HG03571 (cell line): ENCODE results near the gene TTBK1.

Experiments
- ATAC-seq: cut with Tn5 transposase; IDR thresholded peaks from one replicate; pipeline ENCODE4 v1.9.1; 2021; ENCODE audit not compliant: unreplicated experiment

TTBK1 gene

GRCh38 chr6:43222418-43223059 is 20.7 kb upstream of the TTBK1 start:
- ATAC-seq = no peak

DNA sequence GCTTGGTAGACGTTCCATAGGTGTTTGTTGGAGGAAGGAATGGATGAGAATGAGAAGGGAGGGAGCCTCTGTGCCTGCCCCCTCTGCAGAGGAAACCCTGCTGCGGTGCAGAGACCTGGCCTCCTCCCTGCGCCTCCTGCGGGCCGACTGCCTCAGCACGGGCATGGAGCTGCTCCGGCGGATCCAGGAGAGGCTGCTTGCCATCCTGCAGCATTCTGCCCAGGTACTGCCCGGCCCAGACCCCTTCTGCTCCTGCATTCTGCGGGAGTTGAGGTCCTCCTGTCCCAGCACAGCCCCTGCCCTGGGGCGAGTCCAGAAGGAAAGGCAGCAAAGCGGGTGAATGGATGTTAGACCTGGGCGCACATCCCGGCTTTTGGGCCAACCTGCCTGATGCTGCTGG is 20.1 kb upstream of the TTBK1 start:
- ATAC-seq = no peak

DNA sequence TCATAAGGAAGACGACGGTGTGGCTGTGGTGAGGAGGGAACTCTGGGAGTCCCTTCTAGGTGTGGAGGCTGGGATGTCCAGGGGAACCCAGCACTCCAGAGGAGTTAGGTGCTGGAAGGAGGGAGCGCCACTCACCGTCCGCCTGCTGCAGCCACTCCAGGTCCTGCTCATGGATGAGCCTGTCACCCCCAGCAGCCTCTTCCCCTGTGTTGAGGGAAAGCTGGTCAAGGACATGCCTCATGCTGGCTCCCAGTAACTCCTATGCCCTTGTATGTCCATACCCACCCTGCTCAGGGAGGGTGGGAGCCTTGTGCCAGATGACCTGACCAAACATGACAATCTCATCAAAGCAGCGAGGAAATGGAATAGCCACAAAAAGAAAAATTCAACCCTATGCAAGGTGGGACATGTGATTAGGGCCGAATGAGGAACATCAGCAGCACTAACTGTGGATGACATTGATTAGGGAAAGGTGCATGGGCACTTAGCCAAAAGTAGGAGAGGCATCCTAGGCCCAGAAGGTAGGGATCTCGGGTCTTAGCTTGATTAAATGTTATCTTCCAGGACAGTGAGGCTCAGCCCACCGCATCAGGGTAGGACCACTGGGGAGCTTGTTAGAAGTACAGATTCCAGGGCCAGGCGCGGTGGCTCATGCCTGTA is 17.0 kb upstream of the TTBK1 start:
- ATAC-seq = no peak

GRCh38 chr6:43228951-43229802 is 14.1 kb upstream of the TTBK1 start, which contains the start of gene DNPH1:
Gene DNPH1 (minus strand): TSS chr6:43229481. CDS start chr6:43229456, 25 bp downstream.
- peak; percentile 63 for ATAC-seq

- no peak for ATAC-seq
Measured at GRCh38 chr6:43229803-43230620, 13.3 kb upstream of the TTBK1 start.

DNA sequence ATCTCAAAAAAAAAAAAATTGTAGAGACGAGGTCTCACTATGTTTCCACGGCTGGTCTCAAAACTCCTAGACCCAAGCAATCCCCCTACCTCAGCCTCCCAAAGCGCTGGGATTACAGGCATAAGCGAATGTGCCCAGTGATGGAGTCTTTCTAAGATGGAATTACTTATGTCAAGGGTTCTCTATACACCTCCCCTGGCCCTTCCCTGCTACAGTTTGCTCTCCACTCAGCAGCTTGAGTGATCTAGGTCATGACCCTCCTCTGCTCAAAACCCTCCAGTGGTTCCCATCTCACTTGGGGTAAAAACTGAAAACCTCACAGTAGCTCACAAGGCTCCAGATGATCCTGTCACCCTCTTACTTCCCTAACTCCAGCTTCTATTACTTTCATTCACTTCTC is 12.2 kb upstream of the TTBK1 start:
- ATAC-seq = no peak

DNA sequence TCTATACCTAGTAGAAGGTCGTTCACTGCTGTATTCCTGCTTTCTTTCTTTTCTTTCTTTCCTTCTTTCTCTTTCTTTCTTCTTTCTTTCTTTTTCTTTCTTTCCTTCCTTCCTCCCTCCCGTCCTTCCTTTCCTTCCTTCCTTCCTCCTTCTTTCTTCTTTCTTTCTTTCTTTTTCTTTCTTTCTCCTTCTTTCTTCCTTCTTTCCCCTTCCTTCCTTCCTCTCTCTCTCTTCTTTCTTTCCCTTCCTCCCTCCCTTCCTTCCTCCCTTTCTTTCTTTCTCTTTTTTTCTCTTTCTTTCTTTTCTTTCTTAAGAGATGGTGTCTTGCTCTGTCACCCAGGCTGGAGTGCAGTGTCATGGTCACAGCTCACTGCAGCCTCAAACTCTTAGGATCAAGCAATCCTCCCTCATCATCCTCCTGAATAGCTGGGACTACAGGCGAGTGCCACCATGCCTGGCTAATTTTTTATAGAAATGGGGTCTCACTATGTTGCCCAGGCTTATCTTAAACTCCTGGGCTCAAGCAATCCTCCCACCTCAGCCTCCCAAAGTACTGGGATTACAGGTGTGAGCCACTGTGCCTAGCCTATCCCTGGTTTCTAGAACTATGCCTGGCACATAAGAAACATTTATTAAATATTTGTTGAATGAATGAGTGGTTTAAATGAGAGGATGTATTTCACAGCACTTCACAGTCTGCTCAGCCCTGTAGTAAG is 11.4 kb upstream of the TTBK1 start:
- no peak for ATAC-seq

- no peak for ATAC-seq
Measured at GRCh38 chr6:43235841-43236240, 7.4 kb upstream of the TTBK1 start.

- ATAC-seq = no peak
Measured at GRCh38 chr6:43239054-43239453, 4.2 kb upstream of the TTBK1 start.

GRCh38 chr6:43240950-43241349 is 2.3 kb upstream of the TTBK1 start:
- no peak for ATAC-seq

DNA sequence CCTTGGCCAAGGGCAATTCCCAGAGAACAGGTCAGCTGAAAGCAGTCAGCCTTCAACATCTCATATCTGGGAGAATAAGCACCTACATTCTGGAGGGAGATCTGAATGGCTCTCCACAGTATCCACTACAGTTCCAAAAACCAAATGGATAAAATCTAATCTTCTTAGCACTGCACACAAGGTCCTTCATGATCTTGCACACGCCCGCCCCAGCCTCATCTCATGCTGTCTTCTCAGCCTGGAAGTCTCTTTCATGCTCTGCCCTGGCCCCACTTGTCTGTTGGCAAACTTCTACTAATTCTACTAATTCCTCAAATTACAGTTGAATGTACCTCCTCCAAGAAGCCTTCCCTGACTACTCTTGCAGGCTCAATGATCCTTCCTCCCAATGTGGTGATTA is 1.8 kb upstream of the TTBK1 start:
- no peak for ATAC-seq

DNA sequence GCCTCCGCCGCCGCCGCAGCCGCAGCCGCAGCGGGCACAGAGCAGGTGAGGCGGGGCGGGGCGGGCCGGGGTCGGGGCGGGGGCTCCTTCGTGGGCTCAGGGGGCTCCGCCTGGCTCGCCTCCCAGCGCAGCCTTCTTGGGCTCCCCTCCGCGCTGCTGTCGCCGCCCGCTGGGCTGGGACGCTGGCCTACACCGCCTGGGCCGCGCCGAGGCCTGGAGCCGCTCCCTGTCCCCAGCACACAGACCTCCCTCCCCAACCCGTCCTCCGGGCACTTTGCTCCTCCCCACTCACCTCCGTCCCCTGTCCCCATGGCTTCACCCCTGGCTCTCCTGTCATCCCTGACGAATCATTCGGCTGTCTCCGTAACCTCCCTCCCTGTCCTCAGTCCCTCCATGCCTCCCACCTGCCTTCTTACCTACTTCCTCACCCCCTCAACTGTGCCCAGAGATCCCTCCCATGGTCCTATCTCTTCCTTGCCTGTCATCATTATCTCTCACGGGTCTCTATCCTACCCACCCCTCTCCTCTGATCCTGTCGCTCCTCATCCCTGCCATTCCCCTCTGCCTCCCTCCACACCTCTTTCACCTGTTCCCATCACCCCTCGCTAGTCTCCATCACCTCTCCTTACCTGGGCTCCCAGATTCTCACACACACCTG is 512 bp downstream of the TTBK1 start:
- no peak for ATAC-seq

DNA sequence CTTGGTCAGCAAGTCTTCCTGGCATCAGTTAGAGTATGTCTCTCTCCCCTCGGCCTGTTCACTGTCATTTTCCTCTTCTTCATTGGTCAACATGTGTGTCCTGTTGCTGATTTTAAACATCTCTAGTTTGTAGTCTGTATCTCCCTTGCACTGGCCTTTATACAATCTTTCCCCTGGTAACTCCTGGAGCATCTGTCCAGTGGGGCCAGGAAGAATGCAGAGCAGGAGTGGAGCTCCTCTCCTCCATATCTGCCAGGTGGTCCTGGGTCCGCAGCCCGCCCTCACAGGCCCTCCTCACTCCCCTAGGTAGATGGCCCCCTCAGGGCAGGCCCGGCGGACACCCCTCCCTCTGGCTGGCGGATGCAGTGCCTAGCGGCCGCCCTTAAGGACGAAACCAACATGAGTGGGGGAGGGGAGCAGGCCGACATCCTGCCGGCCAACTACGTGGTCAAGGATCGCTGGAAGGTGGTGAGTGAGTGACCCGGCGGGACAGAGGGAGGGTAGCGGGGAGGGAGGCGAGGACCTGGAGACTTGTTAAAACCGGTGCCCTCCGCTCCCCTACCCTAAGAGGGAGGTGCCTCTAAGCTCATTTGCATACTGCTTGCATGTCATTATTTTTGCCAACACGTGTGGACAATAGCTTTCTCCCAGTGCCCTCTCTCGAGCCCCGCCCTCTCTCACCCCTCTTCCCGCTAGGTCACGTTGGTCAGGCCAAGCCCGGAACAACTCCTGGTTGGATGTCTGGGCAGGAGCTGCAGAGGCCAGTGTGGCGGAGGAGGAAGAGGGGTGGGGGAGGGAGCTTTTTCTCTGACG is 3.2 kb downstream of the TTBK1 start:
- peak; percentile 28 for ATAC-seq

- peak; percentile 86 for ATAC-seq
Measured at GRCh38 chr6:43247114-43247999, 4.1 kb downstream of the TTBK1 start.

DNA sequence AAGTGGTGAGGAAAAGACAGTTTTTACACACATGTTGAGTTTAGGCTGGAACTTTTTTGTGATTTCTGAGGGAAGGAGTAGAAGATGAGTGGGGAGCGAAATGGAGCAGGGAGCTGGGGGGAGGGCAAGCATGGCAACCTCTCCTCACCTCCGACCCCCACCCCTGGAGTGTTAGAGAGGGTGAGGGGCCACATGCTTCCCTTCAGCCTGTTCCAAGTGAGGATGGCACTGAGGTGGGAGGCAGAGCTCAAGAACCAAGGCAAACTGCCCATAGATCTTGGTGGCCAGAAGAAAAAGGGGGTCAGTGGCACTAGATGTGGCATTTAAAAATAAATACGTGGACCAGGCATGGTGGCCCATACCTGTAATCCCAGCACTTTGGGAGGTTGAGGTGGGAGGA is 4.8 kb downstream of the TTBK1 start:
- no peak for ATAC-seq

GRCh38 chr6:43248791-43249190 is 5.5 kb downstream of the TTBK1 start:
- no peak for ATAC-seq

DNA sequence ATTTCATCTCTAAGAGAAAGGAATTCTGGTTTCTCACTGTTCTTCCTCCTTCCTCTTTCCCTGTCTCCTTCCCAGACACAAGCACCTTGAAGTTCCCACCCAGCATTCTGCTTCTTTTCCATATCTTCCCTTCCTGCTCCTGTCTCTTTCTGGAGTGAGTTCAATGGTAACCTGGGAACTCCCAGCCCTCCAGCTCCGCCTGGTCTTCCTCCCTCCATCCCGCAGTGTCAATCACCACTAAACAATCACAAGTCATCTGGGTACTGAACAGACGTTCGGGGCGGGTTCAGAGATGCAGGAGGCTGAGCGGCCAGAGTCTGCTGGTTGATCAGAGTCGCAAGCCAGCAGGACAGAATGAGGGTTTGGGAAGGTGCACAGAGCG is 7.7 kb downstream of the TTBK1 start:
- ATAC-seq = no peak

- ATAC-seq = no peak
Measured at GRCh38 chr6:43253401-43253800, 10.1 kb downstream of the TTBK1 start.
